Spinal cord (tissue), 10 donors: ENCODE data around the gene LSP1. TPM values are rescaled to one million over a fixed set of nuclear protein-coding genes. Genes with fewer than 3 reads are reported as not detected.

Experiments
- DNase-seq, 6 donors: peaks; one replicate each; pipeline versions ENCODE4 v3.0.0 to v3.0.0-alpha.2; 2013 to 2015; ENCODE audit warnings: low spot score in 6 of 6, low read depth in 4 of 6
- H3K27ac ChIP-seq: one replicate; pipeline ENCODE4 v1.5.1; 2013; ENCODE audit warnings: low read depth, low read length, control low read depth
- H3K27me3 ChIP-seq: one replicate; pipeline ENCODE4 v1.6.1; 2013; ENCODE audit warnings: low read length; ENCODE audit not compliant: control insufficient read depth, insufficient read depth
- H3K36me3 ChIP-seq: one replicate; pipeline ENCODE4 v1.6.1; 2013; ENCODE audit warnings: low read length; ENCODE audit not compliant: control insufficient read depth, insufficient read depth
- H3K4me1 ChIP-seq: one replicate; pipeline ENCODE4 v1.6.1; 2013; ENCODE audit warnings: low read length; ENCODE audit not compliant: control insufficient read depth, insufficient read depth
- H3K4me3 ChIP-seq: one replicate; pipeline ENCODE4 v1.5.1; 2013; ENCODE audit warnings: low read depth, low read length, control low read depth
- H3K9me3 ChIP-seq: one replicate; pipeline ENCODE4 v1.6.1; 2013; ENCODE audit warnings: low read length; ENCODE audit not compliant: control insufficient read depth, insufficient read depth
- WGBS: methylation state at CpG from one replicate; pipeline ENCODE4 v1.1.5; 2013; ENCODE audit warnings: missing lambda C conversion rate; ENCODE audit not compliant: insufficient coverage; 5-methylcytosine and 5-hydroxymethylcytosine counted together
- polyA plus RNA-seq, 2 donors: library from polyadenylated mRNA; unstranded; fragments of 120-200 nt; gene quantifications; one replicate each; pipeline ENCODE4 v1.2.1, GENCODE V29; 2013; ENCODE audit not compliant: insufficient read length in 2 of 2
- total RNA-seq, 2 donors: library from RNA; depleted of rRNA in 1 of 2; stranded (reverse); fragments of 120-200 nt in 1 of 2; fragments of >200 nt in 1 of 2; gene quantifications; one replicate each; pipeline versions ENCODE4 v1.2.3 to v1.2.4, GENCODE V29; 2013 to 2014
- donor health status: healthy.

LSP1 gene
- total and polyA plus RNA-seq, 4 donors, result 2.1 to 10.6 (median 7.9) TPM

- Histone ChIP-seq H3K4me1 (peaks cover 5% of the 10 kb centered on the region), H3K9me3 (no peaks in the 10 kb centered on the region), H3K36me3 (no peaks in the 10 kb centered on the region), H3K27me3 (peaks cover 2% of the 10 kb centered on the region), H3K4me3 (no peak overlapping the region), H3K27ac (no peak overlapping the region)
- no peak for DNase-seq
- WGBS, result 84% methylated on average over 31 of the region's 34 CpGs
Observed at GRCh38 chr11:1847006-1847735, 5.7 kb upstream of the LSP1 start.

- Histone ChIP-seq H3K4me1 (peaks cover 5% of the 10 kb centered on the region), H3K36me3 (no peaks in the 10 kb centered on the region), H3K27ac (no peak overlapping the region), H3K4me3 (no peak overlapping the region), H3K27me3 (peaks cover 2% of the 10 kb centered on the region), H3K9me3 (no peaks in the 10 kb centered on the region)
- 88% methylated on average over 14 of the region's 18 CpGs for whole genome bisulfite sequencing
- DNase-seq, result no peak
Observed at GRCh38 chr11:1847926-1848639, 4.8 kb upstream of the LSP1 start.

GRCh38 chr11:1848640-1849430 lies 4.0 kb upstream of the LSP1 start:
- WGBS, result 83% methylated on average over 14 of the region's 19 CpGs
- no peak for DNase-seq

GRCh38 chr11:1851468-1852180 lies 1.3 kb upstream of the LSP1 start:
- Histone ChIP-seq H3K27me3 (no peaks in the 10 kb centered on the region), H3K27ac (no peak overlapping the region), H3K36me3 (no peaks in the 10 kb centered on the region), H3K9me3 (no peaks in the 10 kb centered on the region), H3K4me3 (no peak overlapping the region), H3K4me1 (no peaks in the 10 kb centered on the region)
- no peak for DNase-seq
- WGBS, result 88% methylated on average over 20 of the region's 21 CpGs

More at GRCh38 chr11:1848640-1849430, 4.0 kb upstream of the LSP1 start:
- H3K27me3 ChIP-seq, result peaks cover 2% of the 10 kb centered on the region
- H3K36me3 ChIP-seq, result no peaks in the 10 kb centered on the region
- H3K4me1 ChIP-seq, result peaks cover 4% of the 10 kb centered on the region
- H3K4me3 ChIP-seq, result no peak overlapping the region
- no peak overlapping the region for H3K27ac ChIP-seq
- no peaks in the 10 kb centered on the region for H3K9me3 ChIP-seq

GRCh38 chr11:1852271-1852876 lies 510 bp upstream of the LSP1 start:
- no peak for DNase-seq
- no peaks in the 10 kb centered on the region for H3K36me3 ChIP-seq
- H3K27me3 ChIP-seq, result no peaks in the 10 kb centered on the region
- H3K4me1 ChIP-seq, result no peaks in the 10 kb centered on the region
- H3K9me3 ChIP-seq, result no peaks in the 10 kb centered on the region
- H3K4me3 ChIP-seq, result no peak overlapping the region
- WGBS, result 87% methylated on average over 22 of the region's 25 CpGs
- H3K27ac ChIP-seq, result no peak overlapping the region

- 87% methylated on average over 19 of the region's 19 CpGs for WGBS
- no peaks in the 10 kb centered on the region for H3K36me3 ChIP-seq
- H3K4me3 ChIP-seq, result no peak overlapping the region
- H3K27me3 ChIP-seq, result no peaks in the 10 kb centered on the region
- no peak for DNase-seq
- no peak overlapping the region for H3K27ac ChIP-seq
- H3K4me1 ChIP-seq, result no peaks in the 10 kb centered on the region
- H3K9me3 ChIP-seq, result no peaks in the 10 kb centered on the region
Observed at GRCh38 chr11:1853376-1854131, 670 bp downstream of the LSP1 start.

- no peak for DNase-seq
- H3K27me3 ChIP-seq, result no peaks in the 10 kb centered on the region
- H3K9me3 ChIP-seq, result no peaks in the 10 kb centered on the region
- no peak overlapping the region for H3K4me3 ChIP-seq
- H3K4me1 ChIP-seq, result no peaks in the 10 kb centered on the region
- H3K27ac ChIP-seq, result no peak overlapping the region
- H3K36me3 ChIP-seq, result no peaks in the 10 kb centered on the region
- WGBS, result 87% methylated on average over 20 of the region's 27 CpGs
Observed at GRCh38 chr11:1854132-1854948, 1.5 kb downstream of the LSP1 start.
